Coronary artery (tissue), 2 donors: Measurements from ENCODE around the gene TBL2.
"Not testable (repeated sequence)": the region's sequence is repeated elsewhere in the genome, so short reads cannot be mapped to it uniquely, and the experiment has no call there.

Experiments used
- DNase-seq: peaks from one replicate; pipeline ENCODE4 v3.0.0-alpha.2; 2017; ENCODE audit warnings: low spot score
- H3K27ac ChIP-seq, 2 donors: fragments of 200-600 bp; sonication (generic); one replicate each; pipeline ENCODE4 v1.5.1; 2016 to 2019
- H3K4me3 ChIP-seq: fragments of 200-600 bp; sonication (generic); 2 replicates; pipeline ENCODE4 v1.5.1; 2016; ENCODE audit warnings: mild to moderate bottlenecking, moderate library complexity
- CTCF ChIP-seq: fragments of 200-600 bp; sonication (generic); IDR thresholded peaks from one replicate; pipeline ENCODE4 v1.5.1; 2019; ENCODE audit warnings: antibody characterized with exemption

TBL2 gene

GRCh38 chr7:73622527-73622908 lies 44.1 kb upstream of the TBL2 start:
- TF ChIP-seq CTCF, result no peak
- peak overlapping the region; percentile 63 for H3K4me3 ChIP-seq
- no peak for DNase-seq
- H3K27ac ChIP-seq, result no peak overlapping the region

- Histone ChIP-seq H3K4me3 (no peak overlapping the region), H3K27ac (no peak overlapping the region)
- no peak for TF ChIP-seq CTCF
- DNase-seq, result no peak
Measured at GRCh38 chr7:73621168-73622063, 43.0 kb upstream of the TBL2 start.

GRCh38 chr7:73619394-73619793 lies 41.0 kb upstream of the TBL2 start:
- not testable (repeated sequence) for H3K4me3 ChIP-seq, DNase-seq, H3K27ac ChIP-seq

GRCh38 chr7:73618538-73618937 lies 40.2 kb upstream of the TBL2 start:
- Histone ChIP-seq H3K4me3 (no peak overlapping the region), H3K27ac (no peak overlapping the region)
- DNase-seq, result no peak
- TF ChIP-seq CTCF, result no peak

GRCh38 chr7:73617520-73617919 lies 39.1 kb upstream of the TBL2 start:
- not testable (repeated sequence) for DNase-seq, H3K27ac ChIP-seq, H3K4me3 ChIP-seq

- Histone ChIP-seq H3K4me3 (no peak overlapping the region), H3K27ac (no peak overlapping the region)
- DNase-seq, result no peak
- no peak for TF ChIP-seq CTCF
Measured at GRCh38 chr7:73615886-73616285, 37.5 kb upstream of the TBL2 start.

- H3K4me3 ChIP-seq, DNase-seq, H3K27ac ChIP-seq: not testable (repeated sequence)
Measured at GRCh38 chr7:73614937-73615336, 36.6 kb upstream of the TBL2 start.

GRCh38 chr7:73613954-73614735 lies 35.8 kb upstream of the TBL2 start:
- no peak for TF ChIP-seq CTCF
- DNase-seq, result no peak
- Histone ChIP-seq H3K27ac (no peak overlapping the region), H3K4me3 (no peak overlapping the region)
